GM06990 (cell line): ENCODE measurements around the gene KCNQ2.
A peak's percentile ranks its signal among the peaks of the same experiment; 100 is the strongest.

ENCODE experiments used
- DNase-seq: peaks from one replicate; pipeline ENCODE4 v3.0.0-alpha.2; 2011; ENCODE audit not compliant: insufficient read length; ENCODE audit errors: extremely low read depth
- H3K27me3 ChIP-seq: replicated peaks from 2 replicates; pipeline ENCODE4 v1.6.0; 2011; ENCODE audit warnings: low read length; ENCODE audit not compliant: control insufficient read depth, insufficient read depth
- H3K36me3 ChIP-seq: 2 replicates; pipeline ENCODE4 v1.5.1; 2011; ENCODE audit warnings: low read length; ENCODE audit not compliant: control insufficient read depth, insufficient read depth
- H3K4me3 ChIP-seq: replicated peaks from 2 replicates; pipeline ENCODE4 v1.5.1; 2011; ENCODE audit warnings: low read depth, mild to moderate bottlenecking, control low read depth, low read length
- CTCF ChIP-seq: IDR thresholded peaks from 2 replicates; pipeline ENCODE4 v1.5.1; 2011; ENCODE audit warnings: low read length, control low read depth, mild to moderate bottlenecking, inconsistent platforms; ENCODE audit not compliant: insufficient read depth, poor library complexity, severe bottlenecking

Gene KCNQ2

DNA sequence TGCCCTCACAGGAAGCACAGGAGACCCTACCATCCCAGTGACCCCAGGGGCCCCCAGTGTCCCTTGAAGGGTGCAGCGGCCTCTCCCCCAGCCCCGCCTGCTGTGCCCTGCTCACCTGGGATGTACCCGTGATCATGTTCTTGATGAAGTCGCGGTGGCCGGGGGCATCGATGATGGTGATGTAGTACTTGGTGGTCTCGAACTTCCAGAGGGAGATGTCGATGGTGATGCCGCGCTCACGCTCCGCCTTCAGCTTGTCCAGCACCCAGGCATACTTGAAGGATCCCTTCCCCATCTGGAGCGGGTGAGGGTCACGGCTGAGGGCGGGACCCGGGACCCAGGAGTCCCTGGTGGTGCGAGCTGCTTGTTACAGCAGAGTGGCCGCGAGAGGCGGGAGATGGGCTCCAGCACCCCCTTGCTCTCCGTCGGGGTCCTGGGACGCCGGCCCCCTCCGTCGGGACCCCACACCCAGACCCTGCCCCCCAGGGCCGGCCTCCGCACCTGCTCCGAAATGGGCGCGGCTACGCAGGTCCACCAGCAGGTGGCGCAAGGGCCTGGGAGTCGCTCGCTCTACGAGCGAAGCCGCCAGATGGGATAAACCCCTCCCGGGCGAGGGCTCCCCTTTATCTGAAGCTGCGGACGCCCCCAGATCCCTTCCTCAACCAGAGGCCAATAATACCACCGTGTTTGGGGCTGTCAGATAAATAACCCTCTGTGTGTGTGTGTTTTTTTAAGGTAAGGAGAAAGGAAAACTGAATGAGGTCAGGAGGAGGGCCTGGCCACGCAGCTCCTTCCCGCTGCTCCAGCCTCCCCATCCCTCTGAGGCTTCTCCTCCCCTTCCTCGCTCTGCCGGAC, 23.5 kb upstream of the KCNQ2 start:
- peak; percentile 96 for TF ChIP-seq CTCF
- no peak for DNase-seq
- Histone ChIP-seq H3K27me3 (no peaks in the 10 kb centered on the region; the same call in 1 of the 2 replicates), H3K36me3 (no peaks in the 10 kb centered on the region), H3K4me3 (peak overlapping the region; percentile 44)

DNA sequence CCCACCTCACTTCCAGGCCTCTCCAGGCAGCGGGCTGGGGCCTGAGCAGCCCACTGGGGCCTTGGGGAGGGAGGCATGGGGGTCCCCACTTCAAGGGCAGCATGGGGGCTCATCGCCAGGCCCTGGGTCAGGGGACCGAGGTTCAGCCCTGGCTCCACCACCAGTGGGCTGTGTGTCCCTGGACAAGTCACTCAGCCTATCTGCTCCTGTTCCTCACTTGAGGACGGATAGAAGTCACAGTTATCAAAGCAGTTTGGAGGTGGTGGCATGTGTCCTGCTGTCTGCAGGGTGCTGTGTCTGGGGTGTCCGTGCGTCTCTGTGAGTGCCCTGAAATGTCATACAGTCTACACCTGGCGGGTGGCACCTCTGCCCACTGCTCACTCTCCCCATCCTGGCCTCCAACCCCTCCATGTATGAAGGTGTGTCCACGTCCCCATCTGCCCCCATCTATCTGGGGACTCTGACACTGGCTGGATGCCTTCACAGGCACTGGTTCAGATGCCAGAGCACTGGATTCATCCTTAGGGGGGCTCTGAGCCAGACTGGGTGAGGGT, 22.8 kb upstream of the KCNQ2 start:
- TF ChIP-seq CTCF = no peak
- no peak for DNase-seq
- no peaks in the 10 kb centered on the region for H3K36me3 ChIP-seq
- no peak overlapping the region for H3K4me3 ChIP-seq
- H3K27me3 ChIP-seq = no peaks in the 10 kb centered on the region; the same call in 1 of the 2 replicates

- H3K36me3 ChIP-seq = no peaks in the 10 kb centered on the region
- no peak for TF ChIP-seq CTCF
- DNase-seq = no peak
- H3K4me3 ChIP-seq = no peak overlapping the region
- H3K27me3 ChIP-seq = no peaks in the 10 kb centered on the region; the same call in 1 of the 2 replicates
Observed at GRCh38 chr20:63494420-63495166, 22.1 kb upstream of the KCNQ2 start.

- Histone ChIP-seq H3K27me3 (no peaks in the 10 kb centered on the region; the same call in 1 of the 2 replicates), H3K4me3 (no peak overlapping the region), H3K36me3 (no peaks in the 10 kb centered on the region)
- DNase-seq = no peak
- no peak for TF ChIP-seq CTCF
Observed at GRCh38 chr20:63494084-63494419, 21.6 kb upstream of the KCNQ2 start.

GRCh38 chr20:63493563-63494020, 21.1 kb upstream of the KCNQ2 start:
- DNase-seq = no peak
- no peak for TF ChIP-seq CTCF
- H3K27me3 ChIP-seq = no peaks in the 10 kb centered on the region; the same call in 1 of the 2 replicates
- no peaks in the 10 kb centered on the region for H3K36me3 ChIP-seq
- H3K4me3 ChIP-seq = no peak overlapping the region
